Duodenal mucosa (tissue), 2 donors: Measurements from ENCODE around the gene COX10.
"Not testable (repeated sequence)": the region's sequence is repeated elsewhere in the genome, so short reads cannot be mapped to it uniquely, and the experiment has no call there.

Experiments
- H3K27ac ChIP-seq: one replicate; pipeline ENCODE4 v1.7.0; 2013; ENCODE audit warnings: low read depth, low read length
- H3K27me3 ChIP-seq, 2 donors: one replicate each; pipeline ENCODE4 v1.7.0; 2013; ENCODE audit warnings: low read length in 2 of 2, control low read depth in 1 of 2; ENCODE audit not compliant: insufficient read depth in 2 of 2, control insufficient read depth in 1 of 2
- H3K36me3 ChIP-seq, 2 donors: one replicate each; pipeline ENCODE4 v1.7.0; 2013; ENCODE audit warnings: low read length in 2 of 2, control low read depth in 1 of 2; ENCODE audit not compliant: insufficient read depth in 2 of 2, control insufficient read depth in 1 of 2
- H3K4me1 ChIP-seq, 2 donors: one replicate each; pipeline ENCODE4 v1.7.0; 2013; ENCODE audit warnings: low read length in 2 of 2, control low read depth in 1 of 2; ENCODE audit not compliant: insufficient read depth in 2 of 2, control insufficient read depth in 1 of 2
- H3K4me3 ChIP-seq, 2 donors: one replicate each; pipeline ENCODE4 v1.7.0; 2013; ENCODE audit warnings: low read length in 2 of 2, low read depth in 1 of 2
- H3K9ac ChIP-seq, 2 donors: one replicate each; pipeline ENCODE4 v1.7.0; 2013; ENCODE audit warnings: low read length in 2 of 2, low read depth in 1 of 2
- H3K9me3 ChIP-seq, 2 donors: one replicate each; pipeline ENCODE4 v1.7.0; 2013; ENCODE audit warnings: low read length in 2 of 2, control low read depth in 1 of 2; ENCODE audit not compliant: control insufficient read depth in 1 of 2

The COX10 gene

DNA sequence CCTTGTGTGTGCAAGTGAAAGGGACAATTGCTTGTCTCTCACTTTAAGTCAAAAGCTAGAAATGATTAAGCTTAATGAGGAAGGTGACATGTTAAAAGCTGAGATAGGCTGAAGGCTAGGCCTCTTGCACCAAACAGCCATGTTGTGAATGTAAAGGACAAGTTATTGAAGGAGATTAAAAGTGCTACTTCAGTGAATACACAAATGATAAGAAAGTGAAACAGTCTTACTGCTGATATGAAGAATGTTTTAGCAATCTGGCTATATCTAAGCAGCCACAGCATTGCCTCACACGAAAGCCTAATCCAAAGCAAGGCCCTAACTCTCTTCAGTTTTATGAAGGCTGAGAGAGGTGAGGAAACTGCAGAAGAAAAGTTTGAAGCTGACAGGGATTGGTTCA, 96.3 kb downstream of the COX10 start:
- Histone ChIP-seq H3K27ac (no peak overlapping the region), H3K4me3 (no peak overlapping the region), H3K9ac (no peak overlapping the region)

DNA sequence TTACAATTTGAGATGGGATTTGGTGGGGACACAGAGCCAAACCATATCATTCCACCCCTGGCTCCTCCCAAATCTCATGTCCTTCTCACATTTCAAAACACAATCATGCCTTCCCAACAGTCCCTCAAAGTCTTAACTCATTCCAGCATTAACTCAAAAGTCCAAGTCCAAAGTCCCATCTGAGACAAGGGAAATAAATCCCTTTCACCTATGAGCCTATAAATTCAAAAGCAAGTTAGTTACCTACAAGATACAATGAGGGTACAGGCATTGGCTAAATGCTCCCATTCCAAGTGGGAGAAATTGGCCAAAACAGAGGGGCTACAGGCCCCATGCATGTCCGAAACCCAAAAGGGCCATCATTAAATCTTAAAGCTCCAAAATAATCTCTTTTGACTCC, 98.5 kb downstream of the COX10 start:
- Histone ChIP-seq H3K4me1 (peaks cover 10 to 21% of the 10 kb centered on the region in 2 donors), H3K9me3 (peaks cover 12 to 16% of the 10 kb centered on the region in 2 donors)
- not testable (repeated sequence) for H3K4me3 ChIP-seq, H3K36me3 ChIP-seq, H3K9ac ChIP-seq, H3K27me3 ChIP-seq, H3K27ac ChIP-seq

More for the DNA sequence above, 96.3 kb downstream of the COX10 start:
- no peaks in the 10 kb centered on the region for H3K27me3 ChIP-seq
- peaks cover 10 to 21% of the 10 kb centered on the region in 2 donors for H3K4me1 ChIP-seq
- peaks cover 0 to 6% of the 10 kb centered on the region in 2 donors for H3K36me3 ChIP-seq
- H3K9me3 ChIP-seq: peaks cover 12 to 16% of the 10 kb centered on the region in 2 donors

- H3K36me3 ChIP-seq: peaks cover 0 to 6% of the 10 kb centered on the region in 2 donors
- H3K9ac ChIP-seq: no peak overlapping the region
- peaks cover 12 to 16% of the 10 kb centered on the region in 2 donors for H3K9me3 ChIP-seq
- peaks cover 10 to 21% of the 10 kb centered on the region in 2 donors for H3K4me1 ChIP-seq
- no peak overlapping the region for H3K4me3 ChIP-seq
- H3K27me3 ChIP-seq: no peaks in the 10 kb centered on the region
- H3K27ac ChIP-seq: no peak overlapping the region
Measured at GRCh38 chr17:14168582-14168981, 99.3 kb downstream of the COX10 start.

DNA sequence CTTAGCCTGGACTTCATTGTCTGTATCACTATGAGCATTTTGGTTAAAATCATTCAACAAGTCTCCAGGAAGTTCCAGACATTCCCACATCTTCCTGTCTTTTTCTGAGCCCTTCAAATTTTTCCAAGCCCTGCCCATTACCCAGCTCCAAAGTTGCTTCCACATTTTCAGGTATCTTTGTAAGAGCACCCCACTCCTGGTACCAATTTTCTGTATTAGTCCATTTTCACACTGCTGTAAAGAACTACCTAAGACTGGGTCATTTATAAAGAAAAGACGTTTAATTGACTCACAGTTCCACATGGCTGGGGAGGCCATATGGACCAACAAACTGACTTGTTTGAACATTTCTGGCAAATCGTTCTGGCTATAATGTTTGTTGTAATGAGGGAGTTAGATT, 100.0 kb downstream of the COX10 start:
- no peaks in the 10 kb centered on the region for H3K27me3 ChIP-seq
- H3K4me1 ChIP-seq: peaks cover 10 to 21% of the 10 kb centered on the region in 2 donors
- H3K9ac ChIP-seq: no peak overlapping the region
- H3K9me3 ChIP-seq: peaks cover 12 to 16% of the 10 kb centered on the region in 2 donors
- H3K4me3 ChIP-seq: no peak overlapping the region
- peaks cover 0 to 6% of the 10 kb centered on the region in 2 donors for H3K36me3 ChIP-seq
- H3K27ac ChIP-seq: no peak overlapping the region

DNA sequence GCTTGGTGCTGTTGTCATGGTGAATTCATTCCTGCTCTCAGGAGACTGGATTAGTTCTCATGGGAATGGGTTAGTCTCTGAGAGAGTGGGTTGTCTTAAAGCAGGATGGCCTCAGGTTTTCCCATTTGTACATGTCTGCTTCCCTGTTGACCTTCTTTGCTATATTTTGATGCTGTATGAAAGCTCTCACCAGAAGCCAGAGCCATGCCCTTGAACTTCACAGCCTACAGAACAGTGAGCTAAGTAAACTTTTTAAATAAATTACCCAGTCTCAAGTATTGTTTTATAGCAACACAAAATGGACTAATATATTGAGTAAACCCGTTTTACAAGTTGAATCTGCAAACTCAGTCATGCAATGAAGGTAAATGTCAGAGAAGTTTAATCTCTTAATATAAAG, 100.6 kb downstream of the COX10 start:
- no peak overlapping the region for H3K9ac ChIP-seq
- H3K4me3 ChIP-seq: no peak overlapping the region
- no peaks in the 10 kb centered on the region for H3K27me3 ChIP-seq
- H3K27ac ChIP-seq: no peak overlapping the region
- peaks cover 0 to 6% of the 10 kb centered on the region in 2 donors for H3K36me3 ChIP-seq
- peaks cover 5 to 17% of the 10 kb centered on the region in 2 donors for H3K4me1 ChIP-seq
- H3K9me3 ChIP-seq: peaks cover 12 to 16% of the 10 kb centered on the region in 2 donors

GRCh38 chr17:14176989-14177388, 107.7 kb downstream of the COX10 start:
- H3K27me3 ChIP-seq, H3K9me3 ChIP-seq, H3K4me1 ChIP-seq, H3K27ac ChIP-seq, H3K9ac ChIP-seq, H3K36me3 ChIP-seq, H3K4me3 ChIP-seq: not testable (repeated sequence)

- H3K36me3 ChIP-seq, H3K9me3 ChIP-seq, H3K4me3 ChIP-seq, H3K27me3 ChIP-seq, H3K4me1 ChIP-seq, H3K27ac ChIP-seq, H3K9ac ChIP-seq: not testable (repeated sequence)
Measured at GRCh38 chr17:14177801-14178200, 108.5 kb downstream of the COX10 start.

- not testable (repeated sequence) for H3K27ac ChIP-seq, H3K36me3 ChIP-seq, H3K4me1 ChIP-seq, H3K27me3 ChIP-seq, H3K9ac ChIP-seq, H3K4me3 ChIP-seq, H3K9me3 ChIP-seq
Measured at GRCh38 chr17:14179951-14180350, 110.6 kb downstream of the COX10 start.

DNA sequence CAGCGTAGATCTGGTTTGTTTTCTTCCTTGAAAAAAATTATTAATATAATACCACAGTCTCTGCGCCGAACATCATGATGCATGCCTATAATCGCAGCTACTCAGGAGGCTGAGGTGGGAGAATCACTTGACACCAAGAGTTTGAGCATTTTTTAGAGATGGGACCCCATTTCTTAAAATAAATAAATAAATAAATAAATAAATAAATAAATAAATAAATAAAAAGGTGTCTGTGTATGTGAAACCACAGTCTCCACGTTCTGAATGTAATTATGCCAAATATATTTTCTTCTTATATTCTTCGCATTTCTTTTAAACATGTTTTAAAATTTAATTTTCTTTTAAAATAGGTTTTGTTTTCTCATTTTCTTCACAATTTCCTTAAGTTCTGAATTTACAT, 112.8 kb downstream of the COX10 start:
- not testable (repeated sequence) for H3K36me3 ChIP-seq, H3K27ac ChIP-seq, H3K4me3 ChIP-seq, H3K27me3 ChIP-seq, H3K4me1 ChIP-seq, H3K9me3 ChIP-seq, H3K9ac ChIP-seq

DNA sequence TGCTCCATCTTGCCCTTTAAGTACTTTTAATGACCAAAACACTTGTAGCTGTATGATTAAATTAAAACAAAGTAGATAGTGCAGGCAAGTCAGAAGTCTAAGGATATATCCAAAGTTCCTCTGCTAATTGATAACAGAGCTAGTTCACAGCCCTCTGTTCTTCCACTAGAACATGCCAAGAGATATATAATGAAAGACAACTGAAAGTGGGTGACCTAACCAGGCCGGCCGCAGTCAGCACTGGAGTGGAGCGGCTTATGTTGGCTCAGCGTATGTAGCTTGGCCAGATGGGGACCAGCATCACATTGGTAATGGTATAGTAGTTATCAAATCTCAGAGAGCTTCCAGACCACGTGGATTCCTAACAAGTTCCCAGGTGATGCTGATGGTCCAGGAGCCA, 115.2 kb downstream of the COX10 start:
- H3K36me3 ChIP-seq, H3K4me1 ChIP-seq, H3K4me3 ChIP-seq, H3K9me3 ChIP-seq, H3K27ac ChIP-seq, H3K27me3 ChIP-seq, H3K9ac ChIP-seq: not testable (repeated sequence)

DNA sequence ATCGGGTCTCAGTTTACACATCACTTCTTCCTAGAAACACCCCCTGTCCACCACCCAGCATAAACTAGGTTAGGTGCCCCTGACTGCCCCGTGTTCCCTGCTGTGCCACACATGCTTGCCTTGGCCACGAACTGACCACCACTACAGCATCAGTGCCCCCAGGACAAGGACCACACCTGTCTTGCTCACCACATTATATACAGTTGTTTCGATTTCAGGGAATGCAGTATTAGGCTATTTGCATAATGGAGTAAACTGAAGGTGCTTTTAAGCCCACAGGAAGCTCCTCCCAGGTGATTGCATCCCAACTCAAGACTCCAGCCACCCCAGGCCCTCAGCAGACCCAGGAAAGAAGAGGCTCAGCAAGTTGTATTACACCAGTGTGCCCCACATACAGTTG, 117.1 kb downstream of the COX10 start:
- H3K27me3 ChIP-seq, H3K4me3 ChIP-seq, H3K36me3 ChIP-seq, H3K9ac ChIP-seq, H3K9me3 ChIP-seq, H3K4me1 ChIP-seq, H3K27ac ChIP-seq: not testable (repeated sequence)
